SK-N-SH (cell line): ENCODE measurements around the gene ZNF248. TPM values are rescaled to one million over a fixed set of nuclear protein-coding genes. Genes with fewer than 3 reads are reported as not detected.

Experiments used
- CTCF ChIA-PET: fragments of 300-600, 350-600 bp; formaldehyde crosslinking; extraction: SDS; loops from one replicate; lab custom pipeline; 2021; lab: Yijun Ruan, JAX
- POLR2A ChIA-PET: fragments of 350-600 bp; sonication (Branson Sonifier 250); formaldehyde crosslinking; extraction: SDS; loops from one replicate; lab custom pipeline; 2020; ENCODE audit warnings: antibody characterized with exemption, inconsistent platforms; lab: Yijun Ruan, JAX
- DNase-seq: peaks from one replicate; pipeline ENCODE4 v3.0.0; 2012
- H2AFZ ChIP-seq: fragments of 200-600 bp; sonication (generic); 2 replicates; pipeline ENCODE4 v1.8.1; 2016; ENCODE audit warnings: antibody characterized with exemption, mild to moderate bottlenecking, low read depth
- H3F3A ChIP-seq: fragments of 200-600 bp; sonication (generic); replicated peaks from 2 replicates; pipeline ENCODE3; 2016; ENCODE audit warnings: antibody characterized with exemption, mild to moderate bottlenecking; ENCODE audit not compliant: insufficient read depth
- H3K27ac ChIP-seq, 2 experiments: fragments of 200-500 bp in 1 of 2; fragments of 200-600 bp in 1 of 2; sonication (Bioruptor generic) in 1 of 2; sonication (generic), shearing (Covaris generic) in 1 of 2; 2 replicates each; pipeline versions ENCODE4 v1.5.1 to v1.6.1; 2014 to 2016; ENCODE audit warnings: low read depth in 2 of 2, inconsistent platforms in 1 of 2, low read length in 1 of 2, mild to moderate bottlenecking in 1 of 2, mixed read lengths in 1 of 2
- H3K27me3 ChIP-seq: fragments of 200-600 bp; sonication (generic), shearing (Covaris generic); 2 replicates; pipeline ENCODE4 v1.6.1; 2016; ENCODE audit warnings: mixed run types; ENCODE audit not compliant: insufficient read depth
- H3K36me3 ChIP-seq, 2 experiments: fragments of 200-500 bp in 1 of 2; fragments of 200-600 bp in 1 of 2; sonication (Bioruptor generic) in 1 of 2; sonication (generic) in 1 of 2; replicated peaks in 1 of 2; 2 replicates each; pipeline versions ENCODE3 to v1.5.1; 2014 to 2016; ENCODE audit warnings: low read length in 1 of 2, mild to moderate bottlenecking in 1 of 2; ENCODE audit not compliant: insufficient read depth in 2 of 2, control insufficient read depth in 1 of 2
- H3K4me1 ChIP-seq, 2 experiments: fragments of 200-500 bp in 1 of 2; fragments of 200-600 bp in 1 of 2; sonication (Bioruptor generic) in 1 of 2; sonication (generic), shearing (Covaris generic) in 1 of 2; 2 replicates each; pipeline versions ENCODE4 v1.5.1 to v1.6.1; 2014 to 2016; ENCODE audit warnings: low read depth in 1 of 2, low read length in 1 of 2, mixed run types in 1 of 2; ENCODE audit not compliant: insufficient read depth in 2 of 2, control insufficient read depth in 1 of 2
- H3K4me2 ChIP-seq: fragments of 200-600 bp; sonication (generic), shearing (Covaris generic); 2 replicates; pipeline ENCODE4 v1.6.1; 2017; ENCODE audit warnings: mixed run types
- H3K4me3 ChIP-seq, 2 experiments: fragments of 200-500 bp in 1 of 2; fragments of 200-600 bp in 1 of 2; sonication (Bioruptor generic) in 1 of 2; sonication (generic), shearing (Covaris generic) in 1 of 2; 2 replicates each; pipeline versions ENCODE4 v1.5.1 to v1.8.1; 2014 to 2016; ENCODE audit warnings: low read depth in 2 of 2, inconsistent platforms in 1 of 2, low read length in 1 of 2, mild to moderate bottlenecking in 1 of 2, mixed read lengths in 1 of 2, moderate library complexity in 1 of 2
- H3K79me2 ChIP-seq: fragments of 200-600 bp; sonication (generic); 2 replicates; pipeline ENCODE4 v1.8.1; 2017; ENCODE audit warnings: mild to moderate bottlenecking; ENCODE audit not compliant: insufficient read depth
- H3K9ac ChIP-seq: fragments of 200-600 bp; sonication (generic); 2 replicates; pipeline ENCODE4 v1.6.1; 2017; ENCODE audit warnings: mixed run types
- H3K9me2 ChIP-seq: fragments of 200-600 bp; sonication (generic); 2 replicates; pipeline ENCODE4 v1.6.1; 2017; ENCODE audit warnings: mixed run types
- H3K9me3 ChIP-seq: fragments of 200-600 bp; sonication (generic); 2 replicates; pipeline ENCODE4 v1.6.1; 2017; ENCODE audit warnings: mixed run types, mild to moderate bottlenecking, moderate library complexity
- H4K20me1 ChIP-seq: fragments of 200-600 bp; sonication (generic); 2 replicates; pipeline ENCODE4 v1.6.1; 2017; ENCODE audit warnings: mild to moderate bottlenecking, mixed run types; ENCODE audit not compliant: insufficient read depth
- EZH2phosphoT487 ChIP-seq: fragments of 200-600 bp; sonication (generic); IDR thresholded peaks from 2 replicates; pipeline ENCODE4 v1.6.1; 2017; ENCODE audit warnings: low read depth, mixed run types, mild to moderate bottlenecking, antibody characterized with exemption, moderate library complexity, borderline replicate concordance
- FOSL2 ChIP-seq: IDR thresholded peaks from 2 replicates; pipeline ENCODE4 v1.4.0; 2012; ENCODE audit warnings: low read depth, mild to moderate bottlenecking, moderate library complexity, borderline replicate concordance
- GABPA ChIP-seq: IDR thresholded peaks from 2 replicates; pipeline ENCODE4 v1.4.0; 2012; ENCODE audit warnings: low read depth, mild to moderate bottlenecking
- MXI1 ChIP-seq: IDR thresholded peaks from 2 replicates; pipeline ENCODE4 v1.6.1; 2012; ENCODE audit warnings: mild to moderate bottlenecking, low read depth, low read length, improper control_type of control experiment
- NRF1 ChIP-seq: IDR thresholded peaks from 2 replicates; pipeline ENCODE4 v1.6.1; 2012; ENCODE audit warnings: low read depth, mild to moderate bottlenecking, low read length
- RAD21 ChIP-seq: IDR thresholded peaks from 2 replicates; pipeline ENCODE4 v1.6.1; 2012; ENCODE audit warnings: mild to moderate bottlenecking, low read length
- RXRA ChIP-seq: IDR thresholded peaks from 2 replicates; pipeline ENCODE4 v1.4.0; 2012; ENCODE audit warnings: low read depth, mild to moderate bottlenecking, borderline replicate concordance
- TEAD4 ChIP-seq: IDR thresholded peaks from 2 replicates; pipeline ENCODE4 v1.4.0; 2012; ENCODE audit warnings: mild to moderate bottlenecking, borderline replicate concordance; ENCODE audit not compliant: insufficient read depth
- USF1 ChIP-seq: IDR thresholded peaks from 2 replicates; pipeline ENCODE4 v1.4.0; 2012; ENCODE audit warnings: low read depth, borderline replicate concordance
- ZBTB33 ChIP-seq: IDR thresholded peaks from 2 replicates; pipeline ENCODE4 v1.4.0; 2012; ENCODE audit warnings: low read depth, borderline replicate concordance
- WGBS: methylation state at CpG from one replicate; pipeline ENCODE4 v1.1.6; 2017; ENCODE audit warnings: low lambda C conversion rate; 5-methylcytosine and 5-hydroxymethylcytosine counted together
- polyA plus RNA-seq, 3 experiments: library from polyadenylated mRNA; depleted of rRNA; stranded (reverse); fragments of >200 nt; gene quantifications; 2 replicates each; pipeline ENCODE4 v1.2.3, GENCODE V29; 2012

The ZNF248 gene
- polyA plus RNA-seq, 1 of the 3 experiments (the other 2 are of a cell fraction): 6.5 TPM

GRCh38 chr10:37821237-37821636 is 36.2 kb downstream of the ZNF248 start:
- Histone ChIP-seq H3K27ac (no peak overlapping the region), H3K36me3 (no peaks in the 10 kb centered on the region), H2AFZ (no peak overlapping the region), H3F3A (no peaks in the 10 kb centered on the region), H4K20me1 (no peaks in the 10 kb centered on the region), H3K9ac (no peak overlapping the region), H3K9me3 (no peaks in the 10 kb centered on the region), H3K4me1 (no peaks in the 10 kb centered on the region; a peak in 1 of 4 replicates), H3K79me2 (no peaks in the 10 kb centered on the region), H3K4me3 (no peak overlapping the region), H3K9me2 (no peaks in the 10 kb centered on the region), H3K27me3 (no peaks in the 10 kb centered on the region), H3K4me2 (no peak overlapping the region)
- POLR2A ChIA-PET: no interaction called here
- no peak for DNase-seq
- CTCF ChIA-PET: no interaction called here
- WGBS: 91% methylated on average over 3 of the region's 3 CpGs
- no peak for TF ChIP-seq MXI1
- no peak for TF ChIP-seq GABPA
- TF ChIP-seq USF1: no peak
- TF ChIP-seq RAD21: no peak
- TF ChIP-seq NRF1: no peak
- TF ChIP-seq FOSL2: no peak

- DNase-seq: no peak
- no peaks in the 10 kb centered on the region for H3F3A ChIP-seq
- no peaks in the 10 kb centered on the region for H3K9me2 ChIP-seq
- ChIA-PET POLR2A (no interaction called here), CTCF (no interaction called here)
- H3K27ac ChIP-seq: no peak overlapping the region; a peak in 1 of 4 replicates
- H4K20me1 ChIP-seq: no peaks in the 10 kb centered on the region
- no peaks in the 10 kb centered on the region for H3K79me2 ChIP-seq
- no peak for TF ChIP-seq TEAD4
- no peak for TF ChIP-seq MXI1
- TF ChIP-seq ZBTB33: no peak
- TF ChIP-seq EZH2phosphoT487: no peak
- no peak for TF ChIP-seq RXRA
- no peak for TF ChIP-seq GABPA
- H3K4me3 ChIP-seq: no peak overlapping the region
- H3K27me3 ChIP-seq: no peaks in the 10 kb centered on the region
- no peaks in the 10 kb centered on the region for H3K9me3 ChIP-seq
- WGBS: 59% methylated on average over 6 of the region's 6 CpGs
- no peaks in the 10 kb centered on the region for H3K36me3 ChIP-seq
- no peak overlapping the region for H2AFZ ChIP-seq
- H3K9ac ChIP-seq: no peak overlapping the region
- H3K4me2 ChIP-seq: no peak overlapping the region
- H3K4me1 ChIP-seq: no peaks in the 10 kb centered on the region; a peak in 1 of 4 replicates
Measured at GRCh38 chr10:37819797-37820196, 37.6 kb downstream of the ZNF248 start.
